ENCODE data around the gene ADH6.

Gene ADH6

GRCh38 chr4:99156992-99157391 is 62.1 kb downstream of the ADH6 start:
- in situ Hi-C loops (cut with MboI; ENCODE audit: low sequenced_read_pairs, unreplicated experiment) = no loop called here
- no peak for DNase-seq (ENCODE audit: low spot score)
- no peak for TF ChIP-seq CTCF (IDR thresholded peaks at IDR 0.05; ENCODE audit: borderline replicate concordance, control extremely low read depth, extremely low read depth, insufficient read depth, missing control alignments)

GRCh38 chr4:99154658-99155342 is 64.2 kb downstream of the ADH6 start:
- in situ Hi-C loops (cut with MboI; ENCODE audit: low sequenced_read_pairs, unreplicated experiment) = no loop called here
- no peak for DNase-seq (ENCODE audit: low spot score)
- no peak for TF ChIP-seq CTCF (IDR thresholded peaks at IDR 0.05; ENCODE audit: borderline replicate concordance, control extremely low read depth, extremely low read depth, insufficient read depth, missing control alignments)

Data from GM13976 (cell line).